K562 (cell line): ENCODE measurements around the gene ABITRAM. TPM values are rescaled to one million over a fixed set of nuclear protein-coding genes. Genes with fewer than 3 reads are reported as not detected.

ENCODE experiments used
- ATF3 ChIP-seq, 2 experiments: fragments of 450-650 bp in 1 of 2; sonication (generic) in 1 of 2; formaldehyde crosslinking in 1 of 2; IDR thresholded peaks in 1 of 2; conservative IDR thresholded peaks in 1 of 2; 2 replicates each; pipeline versions ENCODE4 v1.6.1 to v1.8.1; 2016 to 2023; ENCODE audit warnings: mild to moderate bottlenecking in 2 of 2, moderate library complexity in 2 of 2, inconsistent platforms in 1 of 2, missing genetic modification reagents in 1 of 2
- BHLHE40 ChIP-seq: IDR thresholded peaks from 2 replicates; pipeline ENCODE4 v1.6.1; 2011; ENCODE audit warnings: low read length, improper control_type of control experiment
- CREB1 ChIP-seq, 2 experiments: sonication (generic) in 1 of 2; formaldehyde crosslinking in 1 of 2; IDR thresholded peaks; 2 replicates each; pipeline versions ENCODE4 v1.6.1 to v1.8.0; 2012 to 2022; ENCODE audit warnings: inconsistent platforms in 1 of 2, mild to moderate bottlenecking in 1 of 2, missing genetic modification reagents in 1 of 2, moderate library complexity in 1 of 2
- ETV6 ChIP-seq, 3 experiments: fragments of 150-350 bp in 1 of 3; sonication (generic) in 1 of 3; formaldehyde crosslinking in 1 of 3; IDR thresholded peaks; 2 replicates each; pipeline versions ENCODE4 v1.6.1 to v1.8.0; 2014 to 2022; ENCODE audit warnings: borderline replicate concordance in 2 of 3, low read depth in 2 of 3, antibody characterized with exemption in 1 of 3, low read length in 1 of 3, mild to moderate bottlenecking in 1 of 3, missing genetic modification reagents in 1 of 3
- FOXA1 ChIP-seq: fragments of 450-650 bp; IDR thresholded peaks from 2 replicates; pipeline ENCODE4 v1.6.1; 2016; ENCODE audit warnings: mild to moderate bottlenecking, borderline replicate concordance
- SNRNP70 ChIP-seq: fragments of 200-400 bp; formaldehyde crosslinking; optimal IDR thresholded peaks from 2 replicates; pipeline ENCODE3; 2017; ENCODE audit warnings: low read depth, low read length
- SRSF7 ChIP-seq: fragments of 200-400 bp; formaldehyde crosslinking; optimal IDR thresholded peaks from 2 replicates; pipeline ENCODE3; 2017; ENCODE audit warnings: mild to moderate bottlenecking, low read depth, low read length
- TSC22D4 ChIP-seq: fragments of 450-650 bp; IDR thresholded peaks from 2 replicates; pipeline ENCODE4 v1.6.1; 2016; ENCODE audit warnings: missing genetic modification characterization, missing biosample characterization, control low read depth
- ZBTB33 ChIP-seq: sonication (generic); formaldehyde crosslinking; IDR thresholded peaks from 2 replicates; pipeline ENCODE4 v1.8.1; 2023; ENCODE audit warnings: mild to moderate bottlenecking, missing genetic modification reagents
- ZNF24 ChIP-seq: fragments of 450-650 bp; IDR thresholded peaks from 2 replicates; pipeline ENCODE4 v1.6.1; 2016
- ZNF277 ChIP-seq: fragments of 250-450 bp; sonication (Bioruptor Pico); IDR thresholded peaks from 2 replicates; pipeline ENCODE4 v1.8.0; 2022; ENCODE audit warnings: inconsistent platforms, mild to moderate bottlenecking, moderate library complexity, borderline replicate concordance
- polyA plus RNA-seq, 8 experiments: library from polyadenylated mRNA; depleted of rRNA in 4 of 8; stranded (reverse) in 5 of 8; unstranded in 3 of 8; fragments of >200 nt; fragmentation: Nextera tagmentation in 2 of 8; fragmentation: Illumina TruSeq in 1 of 8; extraction: Ambion mirVana in 2 of 8; extraction: Trizol in 1 of 8; gene quantifications; 2 replicates each; pipeline versions ENCODE4 v1.2.1 to v1.2.3, GENCODE V29; 2011 to 2014; ENCODE audit warnings: inconsistent platforms in 1 of 8, missing spikeins in 1 of 8
- total RNA-seq, 7 experiments: library from RNA; depleted of rRNA in 6 of 7; stranded (reverse); fragments of >200 nt in 6 of 7; fragmentation: Illumina TruSeq in 2 of 7; extraction: Trizol in 2 of 7; gene quantifications; 2 replicates each; pipeline versions ENCODE4 v1.2.1 to v1.2.3, GENCODE V29; 2011 to 2021; ENCODE audit warnings: low replicate concordance in 1 of 7
- TF ChIP-seq, protein P1 (sequence below), 2 experiments: fragments of 450-650 bp; IDR thresholded peaks; 2 replicates each; pipeline ENCODE4 v1.6.1; 2018; ENCODE audit warnings: mild to moderate bottlenecking in 2 of 2, low read depth in 1 of 2; ENCODE audit not compliant: partially characterized antibody in 2 of 2
- TF ChIP-seq, protein P2 (sequence below): fragments of 200-800 bp; sonication (Bioruptor generic); IDR thresholded peaks from 2 replicates; pipeline ENCODE4 v1.6.1; 2017; ENCODE audit warnings: missing genetic modification characterization, missing compliant biosample characterization

ABITRAM gene
- total and polyA plus RNA-seq, 9 of the 15 experiments (the other 6 are each of a cell fraction or from before 2014, with no cell fraction given): 8.9 to 47.6 (median 28.4) TPM

DNA sequence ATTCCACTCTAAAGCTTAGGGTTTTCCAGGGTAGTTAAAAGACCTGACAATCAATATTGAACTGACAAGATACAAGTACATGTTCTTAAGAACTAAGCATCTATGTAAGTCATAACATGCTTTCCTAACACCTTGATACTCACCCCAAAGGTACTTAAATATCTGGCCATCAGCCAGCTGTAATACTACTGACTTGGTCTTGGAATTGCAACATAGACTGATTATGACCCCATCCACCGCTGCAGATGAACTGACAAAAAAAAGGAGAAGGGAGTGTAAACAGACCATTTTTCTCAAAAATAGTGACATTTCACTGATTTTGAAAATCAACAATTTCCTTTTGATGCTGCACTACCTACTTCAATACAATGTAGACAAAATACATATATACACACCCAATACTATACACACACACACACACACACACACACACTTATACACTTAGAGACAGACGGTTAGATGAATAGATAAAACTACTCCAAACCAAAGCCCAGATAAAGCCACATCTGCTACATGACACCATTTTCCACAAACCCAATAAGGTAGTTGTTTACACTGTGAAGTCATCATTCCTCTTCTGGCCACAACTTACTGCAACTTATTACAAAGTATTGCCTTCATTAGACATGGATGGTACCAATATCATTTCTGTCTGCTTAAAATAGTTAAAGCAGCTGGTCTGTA, 30.6 kb upstream of the ABITRAM start (continued):
- TF ChIP-seq ZNF277 (CRISPR knock-in tag) (no peak), SNRNP70 (no peak), TSC22D4 (tag) (no peak), ATF3 (IDR thresholded peaks at IDR 0.05) (peak; percentile 92), ATF3 (CRISPR knock-in tag; conservative IDR thresholded peaks at IDR 0.05) (no peak), SRSF7 (no peak), ZNF24 (no peak), ETV6 (IDR thresholded peaks at IDR 0.05; ENCODE audit: borderline replicate concordance in 1 of 2, low read depth in 2 of 2, low read length in 1 of 2) (no peak), ETV6 (CRISPR knock-in tag; IDR thresholded peaks at IDR 0.05; ENCODE audit: borderline replicate concordance) (no peak), ZBTB33 (no peak), BHLHE40 (no peak), CREB1 (IDR thresholded peaks at IDR 0.05) (no peak), CREB1 (CRISPR knock-in tag; IDR thresholded peaks at IDR 0.05) (0 out of 2 replicates have a peak, but pooled peaks have one; percentile 30), FOXA1 (0 out of 2 replicates have a peak, but pooled peaks have one; percentile 55)
- TF ChIP-seq, protein P1, sequence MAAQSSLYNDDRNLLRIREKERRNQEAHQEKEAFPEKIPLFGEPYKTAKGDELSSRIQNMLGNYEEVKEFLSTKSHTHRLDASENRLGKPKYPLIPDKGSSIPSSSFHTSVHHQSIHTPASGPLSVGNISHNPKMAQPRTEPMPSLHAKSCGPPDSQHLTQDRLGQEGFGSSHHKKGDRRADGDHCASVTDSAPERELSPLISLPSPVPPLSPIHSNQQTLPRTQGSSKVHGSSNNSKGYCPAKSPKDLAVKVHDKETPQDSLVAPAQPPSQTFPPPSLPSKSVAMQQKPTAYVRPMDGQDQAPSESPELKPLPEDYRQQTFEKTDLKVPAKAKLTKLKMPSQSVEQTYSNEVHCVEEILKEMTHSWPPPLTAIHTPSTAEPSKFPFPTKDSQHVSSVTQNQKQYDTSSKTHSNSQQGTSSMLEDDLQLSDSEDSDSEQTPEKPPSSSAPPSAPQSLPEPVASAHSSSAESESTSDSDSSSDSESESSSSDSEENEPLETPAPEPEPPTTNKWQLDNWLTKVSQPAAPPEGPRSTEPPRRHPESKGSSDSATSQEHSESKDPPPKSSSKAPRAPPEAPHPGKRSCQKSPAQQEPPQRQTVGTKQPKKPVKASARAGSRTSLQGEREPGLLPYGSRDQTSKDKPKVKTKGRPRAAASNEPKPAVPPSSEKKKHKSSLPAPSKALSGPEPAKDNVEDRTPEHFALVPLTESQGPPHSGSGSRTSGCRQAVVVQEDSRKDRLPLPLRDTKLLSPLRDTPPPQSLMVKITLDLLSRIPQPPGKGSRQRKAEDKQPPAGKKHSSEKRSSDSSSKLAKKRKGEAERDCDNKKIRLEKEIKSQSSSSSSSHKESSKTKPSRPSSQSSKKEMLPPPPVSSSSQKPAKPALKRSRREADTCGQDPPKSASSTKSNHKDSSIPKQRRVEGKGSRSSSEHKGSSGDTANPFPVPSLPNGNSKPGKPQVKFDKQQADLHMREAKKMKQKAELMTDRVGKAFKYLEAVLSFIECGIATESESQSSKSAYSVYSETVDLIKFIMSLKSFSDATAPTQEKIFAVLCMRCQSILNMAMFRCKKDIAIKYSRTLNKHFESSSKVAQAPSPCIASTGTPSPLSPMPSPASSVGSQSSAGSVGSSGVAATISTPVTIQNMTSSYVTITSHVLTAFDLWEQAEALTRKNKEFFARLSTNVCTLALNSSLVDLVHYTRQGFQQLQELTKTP (IDR thresholded peaks at IDR 0.05; ENCODE audit: low read depth in 1 of 2, partially characterized antibody in 2 of 2): peak; percentile 36 to 64
- TF ChIP-seq, protein P2, sequence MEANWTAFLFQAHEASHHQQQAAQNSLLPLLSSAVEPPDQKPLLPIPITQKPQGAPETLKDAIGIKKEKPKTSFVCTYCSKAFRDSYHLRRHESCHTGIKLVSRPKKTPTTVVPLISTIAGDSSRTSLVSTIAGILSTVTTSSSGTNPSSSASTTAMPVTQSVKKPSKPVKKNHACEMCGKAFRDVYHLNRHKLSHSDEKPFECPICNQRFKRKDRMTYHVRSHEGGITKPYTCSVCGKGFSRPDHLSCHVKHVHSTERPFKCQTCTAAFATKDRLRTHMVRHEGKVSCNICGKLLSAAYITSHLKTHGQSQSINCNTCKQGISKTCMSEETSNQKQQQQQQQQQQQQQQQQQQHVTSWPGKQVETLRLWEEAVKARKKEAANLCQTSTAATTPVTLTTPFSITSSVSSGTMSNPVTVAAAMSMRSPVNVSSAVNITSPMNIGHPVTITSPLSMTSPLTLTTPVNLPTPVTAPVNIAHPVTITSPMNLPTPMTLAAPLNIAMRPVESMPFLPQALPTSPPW (CRISPR knock-in tag): peak; percentile 48; the same call in 1 of the 2 replicates
